Stimulated activated CD4-positive, alpha-beta T cell treated with anti-CD3 and anti-CD28 coated beads, Interleukin-1b, Interleukin-23, amount 100 ng/mL, for 4 hours (primary cell): ENCODE results near the gene DCTPP1.

ENCODE experiments used
- DNase-seq, 2 donors: peaks; one replicate each; pipeline ENCODE4 v3.0.0-alpha.2; 2020; ENCODE audit warnings: low read depth in 2 of 2

The DCTPP1 gene

DNA sequence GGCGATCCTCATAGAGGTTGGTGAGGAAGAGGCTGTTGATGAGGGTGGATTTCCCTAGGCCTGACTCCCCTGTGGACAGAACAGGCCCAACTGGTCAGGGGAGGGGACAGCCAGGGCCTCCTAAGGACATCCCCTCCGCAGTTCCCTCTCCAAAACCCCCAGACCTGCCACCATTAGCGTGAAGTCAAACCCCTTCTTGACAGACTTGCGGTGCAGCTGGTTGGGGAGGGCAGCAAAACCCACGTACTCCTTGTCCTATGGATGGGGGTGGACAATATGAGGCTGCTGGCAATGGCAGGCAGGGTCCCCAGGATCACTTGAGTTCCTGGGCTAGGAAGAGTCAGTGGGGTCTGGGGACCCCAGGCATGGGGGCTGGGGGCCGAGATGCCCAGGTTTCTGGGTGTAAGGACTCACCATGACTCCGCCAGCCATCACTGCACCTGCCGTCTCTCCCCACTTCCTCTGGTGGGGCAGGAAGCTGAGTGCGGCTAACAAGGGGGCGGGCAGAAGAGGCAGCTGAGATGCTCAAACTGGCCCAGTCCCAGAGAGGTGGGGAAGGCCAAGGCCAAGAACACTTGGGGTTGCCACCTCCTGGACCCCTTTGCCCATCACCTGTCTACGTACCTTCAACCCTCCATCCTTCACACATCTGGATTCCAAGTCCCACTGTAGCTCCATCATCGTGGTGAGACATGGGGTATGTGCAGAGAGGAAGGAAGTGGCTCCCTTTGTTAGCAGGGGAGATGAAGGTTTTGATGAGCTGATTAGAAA lies 47.5 kb downstream of the DCTPP1 start, which contains the start of gene SEPTIN1:
TSS of gene SEPTIN1 (minus strand) at position 451 of the 771 bp plus-strand sequence. CDS start at position 432, 19 bp downstream.
- DNase-seq: peak; percentile 60 to 61

DNA sequence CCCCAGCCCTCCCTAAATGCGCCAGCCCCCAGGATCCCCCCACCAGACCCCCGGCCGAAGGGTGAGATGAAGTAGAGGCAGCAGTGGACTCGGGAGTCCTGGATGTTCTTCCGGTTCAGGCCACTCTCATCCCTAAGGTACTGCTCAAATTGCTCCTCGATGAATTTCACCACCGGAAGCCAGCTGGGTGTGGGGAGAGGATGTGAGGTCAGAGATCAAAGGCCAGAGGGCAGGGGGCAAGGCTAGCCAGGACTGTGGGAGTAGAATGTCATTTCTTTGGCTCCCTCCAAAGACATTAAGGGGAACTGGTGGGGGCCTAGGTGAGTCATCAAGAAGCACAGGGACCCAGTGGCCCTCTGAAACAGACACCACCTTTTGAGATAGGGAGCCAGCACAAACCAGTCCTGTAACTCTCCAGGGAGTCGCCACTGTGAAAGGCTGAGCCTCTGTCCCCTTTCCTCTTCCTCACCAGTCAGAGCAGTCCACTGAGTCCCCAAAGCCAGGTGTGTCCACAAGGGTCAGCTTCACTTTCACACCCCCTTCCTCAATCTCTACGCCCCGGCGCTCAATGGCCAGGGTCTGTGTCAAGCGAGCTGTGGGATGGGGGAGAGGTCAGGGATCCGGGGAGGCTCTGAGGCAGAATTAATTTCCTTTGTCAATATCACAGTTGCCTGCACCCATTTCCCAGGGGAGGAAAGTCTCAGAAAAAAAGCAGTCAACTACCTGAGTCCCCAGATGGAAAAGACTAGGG lies 48.4 kb downstream of the DCTPP1 start:
- DNase-seq: no peak

DNA sequence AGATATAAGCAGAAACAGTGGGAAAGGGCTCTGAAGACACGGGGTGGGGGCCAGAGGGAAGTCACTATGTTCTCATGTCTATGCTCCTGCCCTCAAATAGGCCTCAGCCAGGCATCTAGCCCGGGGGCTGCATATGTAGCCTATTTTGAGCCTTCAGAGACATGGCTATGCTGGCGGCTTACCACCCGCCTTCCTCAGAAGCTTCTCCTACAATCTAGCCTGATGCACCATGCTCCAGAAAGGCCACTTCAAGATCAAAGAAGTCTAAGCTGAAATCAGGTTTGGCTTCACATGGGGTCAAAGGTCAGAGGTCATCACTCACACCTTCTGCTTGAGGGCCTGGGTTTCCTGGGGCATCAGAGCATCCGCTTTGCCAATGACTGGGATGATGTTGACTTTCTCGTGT lies 49.0 kb downstream of the DCTPP1 start:
- no peak for DNase-seq

DNA sequence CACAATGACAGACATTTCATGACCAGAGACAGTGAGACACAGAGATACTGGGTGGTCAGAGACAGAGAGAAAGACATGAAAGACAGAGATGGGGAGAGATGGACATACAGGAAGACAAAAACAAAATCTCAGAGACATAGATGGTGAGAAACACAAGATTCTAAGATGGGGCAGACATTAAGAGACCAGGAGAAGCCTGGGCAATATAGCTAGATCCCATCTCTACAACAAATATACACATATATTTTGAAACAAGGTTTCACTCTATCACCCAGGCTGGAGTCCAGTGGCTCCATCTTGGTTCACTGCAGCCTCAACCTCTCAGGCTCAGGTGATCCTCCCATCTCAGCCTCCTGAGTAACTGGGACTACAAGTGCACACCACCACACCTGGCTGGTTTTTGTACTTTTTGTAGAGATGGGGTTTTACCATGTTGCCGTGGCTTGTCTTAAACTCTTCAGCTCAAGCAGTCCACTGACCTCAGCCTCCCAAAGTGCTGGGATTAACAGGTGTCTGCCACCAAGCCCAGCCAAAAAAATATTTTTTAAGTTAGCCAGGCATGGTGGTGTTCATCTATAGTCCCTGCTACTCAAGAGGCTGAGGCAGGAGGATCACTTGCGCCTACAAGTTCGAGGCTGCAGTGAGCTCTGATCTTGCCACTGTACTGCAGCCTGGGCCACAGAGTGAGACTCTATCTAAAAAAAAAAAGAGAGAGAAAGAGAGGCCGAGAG lies 49.6 kb downstream of the DCTPP1 start:
- no peak for DNase-seq

DNA sequence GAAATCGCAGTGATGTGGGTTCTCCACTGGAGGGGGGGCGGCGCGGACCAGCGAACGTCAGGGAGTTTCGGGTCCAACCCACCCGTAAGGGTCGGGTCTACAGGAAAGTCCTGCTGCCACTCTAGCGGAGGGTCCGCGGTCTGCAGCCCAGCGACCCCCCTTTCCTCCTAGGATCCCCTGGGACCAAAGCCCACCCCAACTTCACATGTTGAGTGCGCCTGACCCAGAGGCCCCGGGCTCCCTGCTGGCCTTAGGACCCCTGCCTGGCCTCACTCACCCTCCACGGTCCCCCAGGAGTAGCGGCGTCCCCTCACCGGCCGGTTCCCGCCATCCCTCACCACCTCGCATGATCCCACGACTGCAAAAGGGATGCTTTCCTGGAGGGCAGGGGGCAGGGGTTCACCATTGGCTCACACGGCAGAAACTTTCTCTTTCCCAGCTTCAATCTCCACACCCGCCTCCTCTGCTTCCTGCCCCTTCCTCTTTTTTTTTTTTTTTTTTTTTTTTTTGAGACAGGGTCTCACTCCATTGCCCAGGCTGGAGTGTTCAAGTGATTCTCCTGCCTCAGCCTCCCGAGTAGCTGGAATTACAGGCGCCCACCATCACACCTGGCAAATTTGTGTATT lies 50.6 kb downstream of the DCTPP1 start:
- no peak for DNase-seq

DNA sequence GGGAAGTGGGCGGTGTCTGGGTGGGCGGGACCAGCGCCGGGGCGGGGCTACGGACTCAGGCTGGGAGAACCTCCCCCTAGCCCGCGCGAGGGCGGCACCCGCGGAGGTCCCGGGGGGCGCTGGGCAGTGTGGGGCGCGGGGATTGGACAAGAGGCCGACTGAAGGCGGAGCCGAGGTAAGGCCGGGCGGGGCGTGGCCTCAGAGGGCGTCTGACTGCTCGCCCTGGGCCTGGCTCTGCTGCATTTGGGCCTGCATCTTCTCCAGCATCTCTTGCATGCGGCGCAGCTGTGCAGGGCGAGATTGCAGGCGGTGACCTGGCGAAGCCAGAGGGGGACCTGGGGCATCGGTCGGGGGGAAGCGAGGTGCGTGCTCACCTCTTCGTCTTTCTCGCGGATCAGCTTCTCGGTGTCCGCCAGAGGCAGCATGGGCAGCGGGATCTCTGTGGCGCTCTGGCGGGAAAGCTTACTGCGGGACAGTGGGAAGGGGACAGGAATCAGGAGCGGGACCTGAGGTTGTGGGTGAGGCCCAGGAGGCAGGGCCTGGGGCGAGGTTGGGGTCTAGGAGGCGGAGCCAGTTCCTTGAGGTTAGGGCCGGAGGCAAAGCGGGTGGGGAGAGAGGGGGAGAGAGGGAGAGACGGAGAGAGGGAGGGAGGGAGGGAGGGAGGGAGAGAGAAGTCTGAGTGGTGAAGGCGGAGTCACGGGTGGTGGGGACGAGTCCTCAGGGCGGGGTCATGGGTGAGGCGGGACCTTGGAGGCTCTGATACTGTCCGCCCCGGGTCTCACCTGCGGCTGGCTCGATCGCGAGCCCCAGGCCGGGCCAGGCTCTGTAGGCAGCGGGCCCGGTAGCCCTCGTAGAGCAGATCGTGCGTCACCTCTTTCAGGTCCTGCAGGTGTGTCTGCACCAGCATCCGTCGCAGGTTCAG lies 51.3 kb downstream of the DCTPP1 start:
- peak; percentile 99 for DNase-seq

DNA sequence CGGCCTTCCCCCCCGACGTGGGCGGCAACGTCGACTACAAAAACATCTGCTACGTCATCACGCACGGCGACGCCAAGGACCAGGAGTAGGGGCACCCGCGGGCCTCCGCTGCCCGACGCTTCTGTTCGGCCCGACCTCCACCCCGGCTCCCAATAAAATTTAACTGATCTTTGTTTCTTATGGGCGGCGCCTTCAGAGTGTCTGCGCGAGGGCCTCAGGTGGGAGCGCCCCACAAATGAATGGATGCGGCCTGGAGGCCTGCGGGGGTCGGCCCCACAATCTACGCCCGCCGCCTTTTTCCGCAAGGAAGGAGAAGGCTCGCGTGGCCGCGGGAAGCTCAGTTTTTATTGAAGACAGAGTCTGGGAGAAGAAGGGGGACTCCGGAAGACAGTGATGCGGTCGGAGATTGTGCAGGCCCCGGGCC lies 52.0 kb downstream of the DCTPP1 start:
- peak; percentile 75 to 86 for DNase-seq

DNA sequence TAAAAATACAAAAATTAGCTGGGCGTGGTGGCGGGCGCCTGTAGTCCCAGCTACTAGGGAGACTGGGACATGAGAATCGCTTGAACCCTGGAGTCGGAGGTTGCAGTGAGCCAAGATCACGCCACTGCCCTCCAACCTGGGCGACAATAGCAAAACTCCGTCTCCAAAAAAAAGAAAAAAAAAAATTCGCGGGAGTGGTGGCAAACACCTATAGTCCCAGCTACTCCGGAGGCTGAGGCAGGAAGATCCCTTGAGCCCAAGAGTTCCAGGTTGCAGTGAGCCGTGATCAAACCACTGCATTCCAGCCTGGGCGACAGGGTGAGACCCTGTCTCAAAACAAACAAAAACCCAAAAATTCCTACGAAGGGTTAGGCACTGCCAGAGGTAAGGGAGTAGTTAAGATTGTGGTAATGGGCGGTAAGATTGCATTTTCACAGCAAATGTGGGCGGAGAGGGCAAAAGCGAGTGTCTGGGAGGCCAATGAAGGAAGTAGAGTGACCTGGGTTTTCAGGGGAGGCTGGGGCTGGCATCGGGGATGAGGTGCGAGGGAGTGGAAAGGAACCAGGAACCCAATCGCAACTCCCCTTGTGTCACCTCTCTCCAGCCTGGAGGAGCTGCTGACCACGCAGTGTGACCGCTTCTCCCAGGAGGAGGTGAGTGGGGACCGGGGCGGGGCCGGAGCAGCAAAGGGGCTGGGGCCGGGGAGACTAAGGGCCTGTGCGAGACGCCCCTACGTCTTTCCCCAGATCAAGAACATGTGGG lies 52.6 kb downstream of the DCTPP1 start:
- DNase-seq: no peak

DNA sequence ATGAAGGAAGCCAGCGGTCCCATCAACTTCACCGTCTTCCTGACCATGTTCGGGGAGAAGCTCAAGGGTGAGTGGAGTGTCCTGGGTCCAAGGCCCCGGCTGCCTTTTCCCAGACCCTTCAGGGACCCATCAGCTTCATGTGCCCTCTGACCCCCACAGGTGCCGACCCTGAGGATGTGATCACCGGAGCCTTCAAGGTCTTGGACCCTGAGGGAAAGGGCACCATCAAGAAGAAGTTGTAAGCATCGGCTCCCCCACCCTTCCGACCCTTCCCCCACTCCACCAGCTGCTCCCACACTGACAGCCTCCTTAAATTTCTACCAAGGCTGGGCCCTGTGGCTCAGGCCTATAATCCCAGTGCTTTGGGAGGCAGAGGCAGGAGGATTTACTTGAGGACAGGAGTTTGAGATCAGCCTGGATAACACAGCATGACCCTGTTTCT lies 53.3 kb downstream of the DCTPP1 start:
- DNase-seq: no peak

DNA sequence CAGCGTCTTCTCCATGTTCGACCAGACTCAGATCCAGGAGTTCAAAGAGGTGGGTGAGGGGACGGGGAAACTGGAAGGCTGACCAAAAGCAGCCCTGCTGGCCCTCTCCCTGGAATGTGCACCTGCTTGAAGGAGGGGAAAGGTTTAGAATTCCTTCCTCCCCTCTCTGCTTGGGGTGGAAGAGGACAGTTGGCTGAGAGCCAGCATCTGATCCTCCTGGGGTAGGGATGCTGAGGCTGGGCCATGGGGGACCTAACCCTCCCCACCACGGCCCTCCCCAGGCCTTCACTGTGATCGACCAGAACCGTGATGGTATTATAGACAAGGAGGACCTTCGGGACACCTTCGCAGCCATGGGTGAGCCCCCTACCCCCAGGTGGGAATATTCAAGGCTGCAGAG lies 54.0 kb downstream of the DCTPP1 start:
- DNase-seq: no peak

DNA sequence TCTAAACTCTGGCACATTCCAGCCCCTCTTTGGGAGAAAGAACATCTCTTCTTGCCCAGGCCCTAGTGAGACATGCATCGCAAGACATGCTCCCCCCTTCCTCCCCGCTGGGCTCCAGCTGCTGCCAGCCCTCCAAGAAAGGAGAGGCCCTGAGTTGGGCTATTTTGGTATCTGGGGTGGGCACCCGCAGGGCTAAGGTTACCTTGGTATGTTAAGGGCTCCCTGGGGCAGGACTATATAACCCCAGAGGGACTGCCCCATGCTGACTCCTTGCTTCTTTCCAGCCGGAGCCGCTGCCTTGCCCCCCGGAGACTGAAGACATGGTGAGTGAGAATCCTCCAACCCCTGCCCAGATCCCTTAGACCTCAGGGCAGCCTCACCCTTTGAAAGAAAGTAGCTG lies 55.3 kb downstream of the DCTPP1 start, which contains the start of gene MYL11:
TSS of gene MYL11 (plus strand) at position 265 of the 400 bp plus-strand sequence. CDS start at position 321, 56 bp downstream.
- DNase-seq: no peak
